HG03159 (cell line): ENCODE results near the gene LDLRAD4.

Experiments
- ATAC-seq: cut with Tn5 transposase; IDR thresholded peaks from one replicate; pipeline ENCODE4 v1.9.1; 2021; ENCODE audit warnings: mild to moderate bottlenecking, moderate library complexity; ENCODE audit not compliant: unreplicated experiment

Gene LDLRAD4

DNA sequence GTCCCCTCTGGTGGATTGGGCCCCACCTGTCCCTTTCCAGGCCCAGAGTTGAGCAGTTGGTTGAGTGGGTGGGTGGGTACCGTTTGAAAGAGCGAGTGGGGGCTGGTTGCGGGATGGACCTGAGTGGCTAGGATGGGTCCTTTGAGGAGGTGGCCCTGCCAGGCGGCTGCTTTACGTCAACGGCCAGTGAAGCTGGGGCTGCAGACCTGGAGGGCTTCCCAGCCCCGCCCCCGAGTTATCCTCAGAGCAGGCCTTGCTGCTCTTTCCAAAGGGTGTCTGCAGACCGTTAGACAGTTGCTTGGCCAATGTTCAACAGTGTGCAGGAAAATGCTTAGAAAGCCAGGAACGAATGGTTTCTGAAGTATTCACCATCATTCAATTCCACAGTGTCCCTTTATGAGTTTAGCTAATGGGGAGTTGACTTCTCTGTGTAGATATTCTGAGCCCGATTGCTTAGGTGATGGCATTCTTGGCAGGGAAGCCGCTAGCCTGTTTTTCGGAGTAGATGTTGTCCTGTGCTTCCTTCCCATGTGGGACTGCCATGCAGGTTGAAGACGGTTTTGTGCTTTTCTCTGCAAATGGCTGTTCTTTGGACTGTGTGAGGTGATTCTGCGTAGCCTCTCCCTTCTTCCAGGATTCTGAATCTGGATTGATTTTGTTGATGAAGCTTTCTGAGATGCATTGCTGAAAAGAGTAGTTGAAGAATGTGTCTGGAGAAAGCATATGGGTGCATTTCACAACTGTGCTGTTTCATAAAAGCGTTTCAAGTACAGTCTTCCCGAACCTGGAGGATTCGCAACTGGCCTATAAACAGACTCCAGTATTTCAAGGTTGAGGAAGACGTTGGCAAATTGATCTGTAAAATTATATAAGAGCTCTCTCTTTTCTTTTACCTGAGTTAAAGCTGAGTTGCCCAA is 45.8 kb downstream of the LDLRAD4 start:
- ATAC-seq: no peak

GRCh38 chr18:13265008-13265910 is 46.7 kb downstream of the LDLRAD4 start:
- no peak for ATAC-seq

DNA sequence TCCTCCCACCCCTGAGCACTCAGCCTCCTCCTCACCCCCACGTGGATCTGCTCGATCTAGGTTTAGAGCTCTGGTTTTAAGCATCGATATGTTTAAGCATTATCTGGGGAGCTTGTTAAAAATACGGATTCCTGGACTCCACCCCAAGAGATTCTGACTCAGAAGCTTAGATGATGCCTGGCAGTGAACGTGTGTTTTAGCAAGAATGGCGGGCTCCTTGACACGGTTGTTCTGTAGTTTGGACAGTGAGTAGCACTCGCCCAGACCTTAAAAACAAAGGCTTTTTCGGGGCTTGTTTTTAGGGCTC is 47.3 kb downstream of the LDLRAD4 start:
- ATAC-seq: no peak

DNA sequence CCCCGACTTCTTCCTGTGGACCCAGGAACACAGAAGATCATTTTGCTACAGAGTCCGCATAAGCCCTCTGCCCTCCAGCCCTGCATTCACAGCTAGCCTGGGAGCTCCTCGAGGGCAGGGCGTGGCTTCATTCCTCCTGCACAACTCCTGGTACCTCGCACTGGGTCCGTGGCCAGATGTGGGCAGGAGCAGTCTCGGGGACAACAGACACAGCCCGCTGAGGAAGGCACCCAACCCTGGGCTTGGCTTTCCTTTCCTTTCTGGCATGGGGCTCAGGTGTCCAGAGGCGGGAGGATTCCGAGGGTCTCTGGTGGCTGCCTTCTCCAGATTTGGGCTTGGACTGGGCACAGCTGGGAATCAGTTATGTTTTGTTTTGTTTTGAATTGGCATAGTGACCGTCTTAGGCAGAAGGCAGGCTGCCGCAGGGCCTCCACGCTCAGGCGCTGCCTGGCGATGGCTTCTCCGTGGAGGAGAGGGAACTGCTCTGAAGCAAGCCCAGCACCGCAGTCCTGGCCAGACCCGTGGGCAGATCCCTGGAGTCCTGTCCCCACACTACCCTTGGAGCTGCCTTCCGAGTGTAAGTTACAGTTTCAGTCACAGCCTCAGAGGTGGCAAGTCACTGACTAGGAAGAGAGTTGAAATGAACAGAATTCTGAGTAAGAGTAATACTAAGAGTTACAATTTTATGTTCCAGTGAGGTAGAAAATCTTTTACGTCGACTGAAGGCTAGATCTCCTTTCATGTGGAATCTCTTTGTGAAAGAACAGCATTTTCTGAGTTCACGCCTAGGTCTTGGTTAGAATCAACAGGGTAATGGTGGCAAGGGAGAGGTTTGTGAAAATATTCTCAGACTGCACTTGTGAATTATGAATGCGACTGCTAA is 47.9 kb downstream of the LDLRAD4 start:
- no peak for ATAC-seq

DNA sequence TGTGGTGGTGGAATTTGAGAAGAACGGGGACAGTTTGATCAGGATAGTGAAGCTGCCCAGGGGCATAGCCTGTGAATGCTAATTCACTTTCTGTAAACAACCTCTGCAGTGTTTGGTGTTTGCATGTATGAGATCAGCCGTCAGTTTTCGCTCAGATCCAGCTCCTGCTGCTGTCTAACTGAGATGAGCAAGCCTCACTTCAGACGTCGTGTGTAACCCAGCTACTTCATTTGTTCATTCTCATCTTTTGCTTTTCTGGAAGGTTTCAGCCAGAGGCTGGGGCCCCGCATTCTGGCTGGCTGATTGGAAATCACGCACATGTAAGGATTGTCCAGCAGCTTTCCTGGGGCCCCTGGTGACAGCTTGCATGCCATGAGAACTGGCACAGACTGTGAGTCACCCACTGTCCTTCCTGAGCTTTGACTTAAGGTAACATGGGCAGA is 48.9 kb downstream of the LDLRAD4 start:
- no peak for ATAC-seq

DNA sequence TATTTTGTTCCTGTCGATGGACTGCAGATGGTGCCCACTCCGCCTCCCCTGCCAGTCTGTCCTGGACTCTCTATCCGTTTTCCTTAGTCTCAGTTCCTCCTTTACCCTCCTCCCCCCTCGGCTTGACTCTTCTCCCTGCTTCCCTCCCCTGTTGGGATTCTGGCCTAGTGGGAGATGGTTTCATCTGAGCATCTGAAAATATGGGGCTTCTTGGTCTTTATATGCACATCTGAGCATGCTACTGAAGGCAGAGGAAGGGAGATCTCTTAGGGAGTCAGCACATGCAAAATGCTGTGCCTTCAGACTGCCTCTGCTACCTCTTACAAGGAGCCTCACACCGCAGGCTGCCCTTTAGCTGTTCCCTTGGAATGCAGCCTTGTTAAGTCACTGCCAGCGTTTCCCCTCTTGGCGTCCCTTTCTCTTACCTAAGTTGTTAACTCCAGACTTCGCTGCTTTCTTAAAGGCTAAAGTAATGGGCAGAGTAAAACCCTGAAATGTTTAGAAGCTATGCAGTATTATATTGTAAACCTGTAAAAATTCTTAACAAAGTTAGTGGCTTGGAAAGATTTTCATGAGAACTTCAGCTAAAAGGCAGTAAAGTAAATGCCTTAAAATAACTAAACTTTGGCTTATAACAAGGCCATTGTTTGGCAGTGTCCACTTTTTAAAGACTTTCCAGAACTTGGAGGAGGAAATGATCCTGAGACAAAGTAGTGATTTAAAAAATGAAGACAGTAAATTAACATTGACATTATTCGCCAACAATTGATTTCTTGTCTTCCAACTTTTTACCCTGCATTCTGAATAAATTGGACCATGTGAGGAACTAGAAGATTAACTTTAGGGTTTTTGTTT is 49.8 kb downstream of the LDLRAD4 start:
- ATAC-seq: no peak

DNA sequence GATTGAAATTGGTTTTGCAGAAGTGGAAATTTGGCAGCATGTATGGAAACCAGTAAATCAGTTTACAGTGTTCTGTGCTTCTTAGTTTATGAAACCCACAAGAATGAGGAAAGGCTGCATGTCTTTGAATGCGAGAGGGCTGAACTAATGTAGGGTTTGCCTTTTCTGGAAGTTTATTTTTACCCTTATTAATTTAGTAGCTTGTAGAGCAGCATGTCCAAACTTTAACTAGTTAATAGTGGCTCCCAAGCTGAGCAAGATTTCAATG is 50.4 kb downstream of the LDLRAD4 start:
- no peak for ATAC-seq

DNA sequence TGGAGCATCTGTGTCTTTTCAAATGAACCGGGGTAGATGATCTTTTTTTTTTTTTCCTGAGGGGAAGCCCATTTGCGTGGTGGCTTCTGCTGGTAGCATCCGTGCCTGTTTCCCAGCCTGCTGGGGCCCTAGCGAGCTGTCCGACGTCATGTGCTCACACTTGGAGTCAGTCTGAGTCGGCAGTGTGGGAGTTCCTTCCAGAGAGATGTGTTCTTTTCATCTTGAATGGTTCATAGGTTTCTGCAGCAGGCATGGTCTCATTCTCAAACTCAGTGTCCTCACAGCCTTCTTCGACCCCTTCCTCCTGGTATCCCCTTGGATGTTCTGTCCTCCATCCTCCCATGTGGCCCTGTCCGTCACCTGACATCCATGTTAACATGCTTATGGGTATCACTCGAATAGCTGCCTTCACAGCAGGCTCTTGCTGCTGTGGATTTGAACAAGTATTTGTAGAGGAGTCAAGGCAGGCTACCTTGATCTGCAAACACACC is 51.0 kb downstream of the LDLRAD4 start:
- no peak for ATAC-seq

GRCh38 chr18:13270279-13270855 is 51.8 kb downstream of the LDLRAD4 start:
- ATAC-seq: no peak

GRCh38 chr18:13271302-13271911 is 52.8 kb downstream of the LDLRAD4 start:
- no peak for ATAC-seq

GRCh38 chr18:13272416-13272815 is 53.9 kb downstream of the LDLRAD4 start:
- no peak for ATAC-seq

GRCh38 chr18:13273800-13274199 is 55.2 kb downstream of the LDLRAD4 start:
- ATAC-seq: no peak

GRCh38 chr18:13275075-13275474 is 56.5 kb downstream of the LDLRAD4 start:
- no peak for ATAC-seq

- no peak for ATAC-seq
Measured at GRCh38 chr18:13276530-13277520, 58.3 kb downstream of the LDLRAD4 start.

DNA sequence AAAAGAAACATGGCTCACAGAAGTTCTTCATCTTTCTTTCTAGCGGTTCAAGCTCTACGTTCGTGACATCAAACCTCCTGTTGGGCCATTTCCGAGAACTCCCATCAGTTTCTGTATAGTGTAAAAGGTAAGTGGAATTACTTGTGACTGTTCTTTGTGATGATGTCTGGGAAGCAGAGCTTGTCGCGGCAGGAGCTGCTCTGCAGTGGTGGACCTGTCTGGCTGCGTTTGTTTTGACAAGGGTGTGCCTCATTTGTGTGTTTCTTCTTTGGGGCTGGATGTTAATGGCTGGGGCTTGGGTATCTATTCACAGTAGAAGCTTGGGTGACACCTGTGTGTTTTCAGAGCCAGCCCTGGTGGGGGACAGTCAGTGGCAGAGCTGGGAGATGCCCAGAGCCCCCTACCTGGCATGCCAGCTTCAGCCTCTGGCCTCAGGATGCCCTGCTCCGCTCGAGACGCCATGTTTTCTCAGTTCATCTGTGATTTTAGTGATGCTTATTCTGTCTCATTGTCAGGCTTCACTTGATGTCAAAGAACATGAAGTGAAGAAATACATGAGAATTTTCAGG is 59.6 kb downstream of the LDLRAD4 start:
- ATAC-seq: no peak

DNA sequence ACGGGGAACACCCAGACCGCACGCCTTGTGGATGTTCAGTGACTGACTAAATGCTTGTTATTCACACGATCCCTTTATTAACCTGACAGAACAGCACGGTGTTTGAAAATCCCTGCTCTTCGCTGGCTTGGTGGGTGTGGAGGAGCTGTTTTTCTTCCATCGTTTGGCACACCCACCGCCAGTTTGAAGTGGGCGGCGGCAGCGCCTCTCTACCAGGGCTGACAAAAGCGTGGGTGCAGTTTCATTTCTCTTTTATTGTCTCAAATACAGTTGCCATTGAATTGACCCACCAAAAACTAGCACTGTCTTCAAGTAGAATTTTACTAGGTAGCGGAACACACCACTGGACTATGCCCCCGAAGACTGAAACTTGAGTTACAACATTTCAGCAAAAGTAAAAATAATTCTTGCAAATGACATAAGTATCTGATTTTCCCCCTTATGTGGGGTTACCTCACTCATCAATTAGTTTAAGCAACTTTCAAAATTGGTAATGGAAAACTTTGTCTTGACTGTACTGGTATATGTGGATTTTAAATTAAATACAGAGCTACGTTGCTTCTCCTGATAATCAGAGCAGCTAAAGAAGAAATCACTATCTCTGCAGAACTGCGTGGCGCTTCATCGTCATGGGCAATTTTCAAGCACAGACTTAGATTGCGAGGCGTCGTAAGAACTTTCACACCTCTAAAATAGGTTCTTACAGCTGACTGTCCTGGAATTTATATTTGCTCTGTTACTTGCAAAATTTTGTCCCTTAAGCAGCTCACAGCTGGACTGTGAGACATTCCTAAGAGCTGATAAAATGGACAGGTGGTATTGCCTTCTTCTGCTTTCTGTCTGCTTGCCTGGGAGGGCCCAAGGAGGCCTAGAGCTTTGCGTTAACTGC is 60.9 kb downstream of the LDLRAD4 start:
- ATAC-seq: no peak
